GM18907 (cell line): ENCODE measurements around the gene CNPY3.

Source experiments
- ATAC-seq: cut with Tn5 transposase; IDR thresholded peaks from one replicate; pipeline ENCODE4 v1.9.1; 2021; ENCODE audit warnings: mild to moderate bottlenecking, moderate library complexity; ENCODE audit not compliant: unreplicated experiment

The CNPY3 gene

DNA sequence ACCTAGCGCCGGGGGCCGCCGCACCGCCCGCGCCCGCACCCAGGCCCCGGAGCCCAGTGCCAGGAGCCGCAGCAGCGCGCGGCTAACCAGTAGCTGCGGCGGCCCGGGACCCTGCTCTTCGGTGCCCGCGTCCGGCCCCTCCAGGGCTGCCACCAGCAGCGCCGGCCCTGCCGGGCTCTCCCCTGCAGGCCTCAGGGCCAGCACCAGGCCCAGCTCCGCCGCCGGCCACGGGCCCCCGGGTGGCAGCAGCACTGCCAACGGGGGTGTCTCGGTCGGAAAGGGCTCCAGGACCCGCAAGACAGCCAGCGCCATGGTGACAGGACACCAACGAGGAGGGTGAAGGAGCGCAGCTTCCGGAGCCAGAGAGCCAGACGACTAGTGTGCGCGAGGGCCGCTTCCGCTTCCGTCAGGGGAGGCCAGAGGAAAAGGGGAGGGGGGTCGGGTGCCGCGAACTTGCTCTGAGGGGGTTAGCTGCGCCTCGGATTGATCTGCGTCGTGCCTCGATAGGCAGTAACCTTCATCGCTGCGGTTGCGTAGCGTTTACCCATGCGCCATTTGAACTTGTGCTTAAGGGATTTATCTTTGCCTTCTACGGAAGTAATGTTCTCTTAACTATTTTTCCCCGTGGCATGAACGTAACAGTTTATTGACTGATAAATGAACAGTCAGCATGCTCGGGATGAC is 49.7 kb downstream of the CNPY3 start, which contains the start of gene PEX6:
TSS of gene PEX6 (minus strand) at position 343 of the 684 bp plus-strand sequence. CDS start at position 312, 31 bp downstream.
- ATAC-seq: peak; percentile 90

- peak; percentile 7 for ATAC-seq
Observed at GRCh38 chr6:42979523-42980177, 50.4 kb downstream of the CNPY3 start.

GRCh38 chr6:42981836-42982235 is 52.6 kb downstream of the CNPY3 start:
- ATAC-seq: no peak

GRCh38 chr6:42984001-42984923 is 55.0 kb downstream of the CNPY3 start, which contains the start of gene PPP2R5D:
Gene PPP2R5D (plus strand): TSS chr6:42984570. CDS start chr6:42984678, 108 bp downstream.
- ATAC-seq: peak; percentile 92

DNA sequence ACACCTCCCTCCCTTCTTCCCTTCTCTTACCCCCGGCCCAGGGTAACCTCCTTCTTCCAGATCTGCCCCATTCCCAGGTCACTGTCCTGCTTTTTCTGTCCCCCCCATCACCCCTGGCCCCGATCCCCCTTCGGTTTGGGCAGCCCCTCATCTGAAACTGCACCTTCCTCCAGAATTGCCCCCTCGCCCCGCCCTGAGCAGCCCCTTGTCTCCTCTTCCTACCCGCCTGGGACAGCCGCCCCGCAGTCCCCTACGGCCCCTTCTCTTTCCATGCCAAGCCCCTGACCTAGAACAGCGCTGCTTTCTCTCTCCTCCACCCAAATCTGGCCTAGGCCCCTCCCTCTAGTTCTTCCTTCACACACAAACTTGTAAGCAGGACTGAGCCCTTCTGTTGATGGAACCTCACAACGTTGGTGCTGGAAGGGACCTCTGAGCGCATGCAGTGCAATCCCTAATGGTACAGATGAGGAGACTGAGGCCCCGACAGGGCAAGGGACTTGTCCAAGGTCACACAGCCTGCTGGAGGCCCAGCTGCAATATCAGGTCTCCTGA is 55.7 kb downstream of the CNPY3 start:
- no peak for ATAC-seq

GRCh38 chr6:42987533-42988451 is 58.5 kb downstream of the CNPY3 start:
- ATAC-seq: no peak

- ATAC-seq: no peak
Observed at GRCh38 chr6:42988486-42989020, 59.3 kb downstream of the CNPY3 start.
